Prostate gland (tissue), 2 donors: ENCODE measurements around the gene TTC14. TPM values are rescaled to one million over a fixed set of nuclear protein-coding genes. Genes with fewer than 3 reads are reported as not detected.

ENCODE experiments used
- DNase-seq: peaks from one replicate; pipeline ENCODE4 v3.0.0-alpha.2; 2019; ENCODE audit warnings: low spot score
- H3K27ac ChIP-seq, 2 donors: fragments of 200-600 bp; sonication (generic); 2 replicates each; pipeline ENCODE4 v1.5.1; 2017 to 2019
- H3K27me3 ChIP-seq: fragments of 200-600 bp; sonication (generic); replicated peaks from 2 replicates; pipeline ENCODE4 v1.5.1; 2019; ENCODE audit not compliant: insufficient read depth
- H3K36me3 ChIP-seq, 2 donors: fragments of 200-600 bp; sonication (generic); 1 replicate in 1 of 2; 2 replicates in 1 of 2; pipeline versions ENCODE4 v1.5.1 to v1.8.1; 2017 to 2019
- H3K4me1 ChIP-seq: fragments of 200-600 bp; sonication (generic); replicated peaks from 2 replicates; pipeline ENCODE4 v1.5.1; 2019
- H3K4me3 ChIP-seq, 2 donors: fragments of 200-600 bp; sonication (generic); 2 replicates each; pipeline ENCODE4 v1.5.1; 2017 to 2019
- H3K9me3 ChIP-seq: fragments of 200-600 bp; sonication (generic); 2 replicates; pipeline ENCODE4 v1.5.1; 2017
- POLR2A ChIP-seq: fragments of 450-650 bp; IDR thresholded peaks from one replicate; pipeline ENCODE4 v1.6.1; 2016; ENCODE audit warnings: antibody characterized with exemption, mild to moderate bottlenecking
- POLR2AphosphoS5 ChIP-seq: sonication (generic); formaldehyde crosslinking; IDR thresholded peaks from one replicate; pipeline ENCODE4 v1.6.1; 2017; ENCODE audit warnings: antibody characterized with exemption
- WGBS: methylation state at CpG from one replicate; pipeline ENCODE4 v1.1.5; 2018; 5-methylcytosine and 5-hydroxymethylcytosine counted together
- intact Hi-C: fragments of 100-400 bp; cut with DNase I; formaldehyde crosslinking; loops from one replicate; pipeline ENCODE4 v1.14.2; 2022
- total RNA-seq, 2 donors: library from RNA; depleted of rRNA; stranded (reverse); fragments of >200 nt; gene quantifications; one replicate each; pipeline ENCODE4 v1.1.0, GENCODE V29; 2016
- TF ChIP-seq, protein P1 (sequence below), 4 experiments: fragments of 200-600 bp in 2 of 4; fragments of 450-650 bp in 2 of 4; sonication (generic) in 2 of 4; IDR thresholded peaks; 1 replicate in 3 of 4; 2 replicates in 1 of 4; pipeline ENCODE4 v1.5.1; 2016 to 2019; ENCODE audit warnings: antibody characterized with exemption in 4 of 4, mild to moderate bottlenecking in 2 of 4, moderate library complexity in 2 of 4

The TTC14 gene, protein sequence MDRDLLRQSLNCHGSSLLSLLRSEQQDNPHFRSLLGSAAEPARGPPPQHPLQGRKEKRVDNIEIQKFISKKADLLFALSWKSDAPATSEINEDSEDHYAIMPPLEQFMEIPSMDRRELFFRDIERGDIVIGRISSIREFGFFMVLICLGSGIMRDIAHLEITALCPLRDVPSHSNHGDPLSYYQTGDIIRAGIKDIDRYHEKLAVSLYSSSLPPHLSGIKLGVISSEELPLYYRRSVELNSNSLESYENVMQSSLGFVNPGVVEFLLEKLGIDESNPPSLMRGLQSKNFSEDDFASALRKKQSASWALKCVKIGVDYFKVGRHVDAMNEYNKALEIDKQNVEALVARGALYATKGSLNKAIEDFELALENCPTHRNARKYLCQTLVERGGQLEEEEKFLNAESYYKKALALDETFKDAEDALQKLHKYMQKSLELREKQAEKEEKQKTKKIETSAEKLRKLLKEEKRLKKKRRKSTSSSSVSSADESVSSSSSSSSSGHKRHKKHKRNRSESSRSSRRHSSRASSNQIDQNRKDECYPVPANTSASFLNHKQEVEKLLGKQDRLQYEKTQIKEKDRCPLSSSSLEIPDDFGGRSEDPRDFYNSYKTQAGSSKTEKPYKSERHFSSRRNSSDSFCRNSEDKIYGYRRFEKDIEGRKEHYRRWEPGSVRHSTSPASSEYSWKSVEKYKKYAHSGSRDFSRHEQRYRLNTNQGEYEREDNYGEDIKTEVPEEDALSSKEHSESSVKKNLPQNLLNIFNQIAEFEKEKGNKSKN
- total RNA-seq: 10 to 100 TPM; 40.5 to 78.7 TPM

DNA sequence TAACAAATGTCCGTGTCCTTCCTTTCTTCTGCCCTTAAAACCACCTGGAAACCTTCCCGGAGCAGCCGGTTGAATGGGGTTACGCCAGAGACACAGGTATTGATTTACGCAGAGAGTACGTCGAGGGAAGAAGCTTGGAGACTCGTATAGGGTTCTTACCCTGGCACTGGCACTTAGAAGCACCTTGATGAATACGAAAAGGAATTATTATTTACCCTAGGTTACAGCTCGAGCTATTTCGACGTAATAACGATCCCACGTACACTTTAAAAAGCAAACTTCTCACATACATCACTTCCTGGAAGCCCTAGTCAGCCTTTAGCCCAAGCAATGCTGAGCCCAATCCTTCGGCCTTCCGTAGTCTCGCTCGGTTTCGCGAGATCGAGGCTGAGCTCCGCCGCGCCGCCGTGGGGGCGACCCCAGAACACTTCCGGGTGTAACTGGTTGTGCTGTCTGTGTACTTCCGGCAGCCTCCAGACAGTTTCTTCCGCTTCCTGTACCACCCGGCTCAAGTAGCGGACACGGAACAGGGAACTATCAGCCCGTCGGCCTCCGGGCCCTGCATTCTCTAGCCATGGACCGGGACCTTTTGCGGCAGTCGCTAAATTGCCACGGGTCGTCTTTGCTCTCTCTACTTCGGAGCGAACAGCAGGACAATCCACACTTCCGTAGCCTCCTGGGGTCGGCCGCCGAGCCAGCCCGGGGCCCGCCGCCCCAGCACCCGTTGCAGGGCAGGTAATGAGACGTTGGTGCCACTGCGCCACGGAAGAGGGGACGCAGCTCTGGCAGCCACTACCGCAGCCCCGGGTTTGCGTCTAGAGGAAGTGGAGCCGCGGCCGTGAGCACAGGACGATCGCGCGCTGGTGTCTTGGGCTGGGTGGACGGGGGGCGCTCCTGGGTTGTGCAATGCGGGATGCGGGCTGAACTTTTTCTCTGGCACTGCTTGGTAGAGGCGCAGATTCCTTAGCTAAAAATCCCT is at the start of gene TTC14:
Gene TTC14 (plus strand): TSS at position 476 of the 979 bp plus-strand sequence. CDS start 99 bp downstream, at position 575.
- no peaks in the 10 kb centered on the region for H3K9me3 ChIP-seq
- peak; percentile 82 for DNase-seq
- H3K4me1 ChIP-seq: no peaks in the 10 kb centered on the region
- intact Hi-C loops: no loop called here
- H3K4me3 ChIP-seq: peak within 1 kb of the TSS; percentile 86 to 90
- H3K27me3 ChIP-seq: no peaks in the 10 kb centered on the region
- peak; percentile 85 for TF ChIP-seq POLR2AphosphoS5
- TF ChIP-seq, protein P1, sequence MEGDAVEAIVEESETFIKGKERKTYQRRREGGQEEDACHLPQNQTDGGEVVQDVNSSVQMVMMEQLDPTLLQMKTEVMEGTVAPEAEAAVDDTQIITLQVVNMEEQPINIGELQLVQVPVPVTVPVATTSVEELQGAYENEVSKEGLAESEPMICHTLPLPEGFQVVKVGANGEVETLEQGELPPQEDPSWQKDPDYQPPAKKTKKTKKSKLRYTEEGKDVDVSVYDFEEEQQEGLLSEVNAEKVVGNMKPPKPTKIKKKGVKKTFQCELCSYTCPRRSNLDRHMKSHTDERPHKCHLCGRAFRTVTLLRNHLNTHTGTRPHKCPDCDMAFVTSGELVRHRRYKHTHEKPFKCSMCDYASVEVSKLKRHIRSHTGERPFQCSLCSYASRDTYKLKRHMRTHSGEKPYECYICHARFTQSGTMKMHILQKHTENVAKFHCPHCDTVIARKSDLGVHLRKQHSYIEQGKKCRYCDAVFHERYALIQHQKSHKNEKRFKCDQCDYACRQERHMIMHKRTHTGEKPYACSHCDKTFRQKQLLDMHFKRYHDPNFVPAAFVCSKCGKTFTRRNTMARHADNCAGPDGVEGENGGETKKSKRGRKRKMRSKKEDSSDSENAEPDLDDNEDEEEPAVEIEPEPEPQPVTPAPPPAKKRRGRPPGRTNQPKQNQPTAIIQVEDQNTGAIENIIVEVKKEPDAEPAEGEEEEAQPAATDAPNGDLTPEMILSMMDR (IDR thresholded peaks at IDR 0.05): no peak
- peaks cover 0 to 5% of the 10 kb centered on the region in 2 donors for H3K36me3 ChIP-seq
- 3% methylated on average over 69 of the region's 70 CpGs for WGBS
- peak within 1 kb of the TSS; percentile 65 to 68 for H3K27ac ChIP-seq

DNA sequence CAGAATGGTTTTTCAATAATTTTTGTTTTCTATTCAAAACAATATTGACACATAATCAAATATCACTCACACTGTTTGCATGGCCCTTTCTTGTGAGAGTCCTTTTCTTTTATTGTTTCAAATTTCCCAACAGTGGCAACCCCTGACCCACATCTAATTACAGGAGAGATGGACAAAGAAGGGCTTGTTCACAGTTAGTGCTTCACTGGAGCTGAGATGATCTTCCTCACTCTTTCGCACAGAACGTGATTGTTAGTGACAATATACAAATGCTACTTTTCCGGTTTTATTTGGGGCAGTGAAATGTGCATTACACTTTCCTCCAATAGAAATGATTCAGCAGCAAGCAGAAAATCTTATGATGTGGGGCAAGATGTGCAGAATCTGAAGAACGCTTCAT is 38.6 kb upstream of the TTC14 start:
- H3K4me3 ChIP-seq: no peak overlapping the region
- H3K9me3 ChIP-seq: no peaks in the 10 kb centered on the region
- H3K27me3 ChIP-seq: no peaks in the 10 kb centered on the region
- no peaks in the 10 kb centered on the region for H3K36me3 ChIP-seq
- no peak for TF ChIP-seq POLR2AphosphoS5
- TF ChIP-seq, protein P1 (IDR thresholded peaks at IDR 0.05): no peak
- no peak for TF ChIP-seq POLR2A
- no peak overlapping the region for H3K27ac ChIP-seq
- WGBS: 59% methylated on average over 4 of the region's 4 CpGs
- H3K4me1 ChIP-seq: no peaks in the 10 kb centered on the region
- no peak for DNase-seq
- intact Hi-C loops: no loop called here

DNA sequence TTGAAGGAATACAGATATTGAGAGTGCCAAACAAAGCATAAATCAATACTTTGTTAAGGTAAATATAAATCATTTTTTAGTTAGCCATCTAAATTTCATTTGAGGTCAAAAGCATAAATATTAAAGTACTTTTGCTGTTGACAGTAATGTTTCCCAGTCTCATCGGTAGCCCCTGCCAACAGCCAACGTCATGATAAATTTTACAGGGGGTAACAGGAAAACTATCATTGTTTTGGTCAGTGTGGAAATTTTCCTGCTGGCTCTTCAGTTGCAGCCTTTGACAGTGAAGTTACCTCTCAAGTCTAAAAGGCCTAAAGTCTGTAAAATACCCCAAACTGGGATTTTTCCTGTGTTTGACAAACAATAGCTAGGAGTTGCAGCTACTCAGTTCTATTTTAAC is 37.3 kb upstream of the TTC14 start:
- 58% methylated on average over 2 of the region's 2 CpGs for WGBS
- no peak for TF ChIP-seq POLR2A
- TF ChIP-seq POLR2AphosphoS5: no peak
- TF ChIP-seq, protein P1 (IDR thresholded peaks at IDR 0.05): no peak
- H3K27ac ChIP-seq: no peak overlapping the region
- no peak overlapping the region for H3K4me3 ChIP-seq
- H3K4me1 ChIP-seq: no peaks in the 10 kb centered on the region
- no peaks in the 10 kb centered on the region for H3K36me3 ChIP-seq
- intact Hi-C loops: no loop called here
- no peak for DNase-seq
- H3K27me3 ChIP-seq: no peaks in the 10 kb centered on the region
- no peaks in the 10 kb centered on the region for H3K9me3 ChIP-seq

DNA sequence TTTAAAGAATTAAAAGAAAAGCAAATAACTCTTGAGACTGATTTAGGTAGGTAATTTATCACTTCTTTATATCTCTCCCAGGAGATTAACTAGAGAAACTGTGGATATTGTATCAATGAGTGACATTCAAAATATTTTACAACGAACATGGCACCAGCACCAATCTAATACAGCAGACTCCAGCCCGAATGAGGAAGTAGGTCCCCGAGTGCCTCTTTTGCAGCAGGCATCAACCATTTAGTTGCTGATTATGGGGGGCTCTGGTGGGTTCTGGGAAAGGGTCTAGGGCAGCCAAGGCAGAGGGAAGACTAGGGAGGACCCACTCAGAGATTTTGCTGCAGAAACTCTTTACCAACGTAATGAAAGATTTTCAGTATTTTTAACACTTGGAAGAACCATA is 31.7 kb upstream of the TTC14 start:
- Histone ChIP-seq H3K9me3 (no peaks in the 10 kb centered on the region), H3K27me3 (no peaks in the 10 kb centered on the region), H3K4me3 (no peak overlapping the region), H3K36me3 (no peaks in the 10 kb centered on the region), H3K4me1 (no peaks in the 10 kb centered on the region), H3K27ac (no peak overlapping the region)
- intact Hi-C loops: no loop called here
- no peak for DNase-seq
- 71% methylated on average over 4 of the region's 4 CpGs for WGBS
- TF ChIP-seq POLR2A (no peak), POLR2AphosphoS5 (no peak)
- TF ChIP-seq, protein P1 (IDR thresholded peaks at IDR 0.05): no peak
